ENCODE results near the gene SLC17A8.

SLC17A8 gene

DNA sequence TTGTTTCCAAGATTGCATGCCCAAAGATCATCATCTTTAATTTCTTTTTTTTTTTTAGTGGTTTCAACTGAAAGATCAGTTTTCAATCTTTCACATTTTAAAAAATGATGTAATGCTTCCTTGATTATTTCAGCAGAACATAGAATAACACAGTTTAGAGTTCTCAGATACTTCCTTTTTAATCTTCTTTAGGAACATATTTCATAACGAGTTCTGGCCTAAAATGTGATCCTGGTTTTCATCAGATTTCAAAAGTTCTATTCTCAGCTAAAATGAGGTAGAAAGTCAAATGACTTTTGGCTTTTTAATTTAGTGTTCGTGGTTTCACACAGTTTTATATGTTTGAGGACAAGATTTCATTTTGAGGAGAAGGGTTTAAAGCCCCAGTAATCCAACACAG, 76.8 kb downstream of the SLC17A8 start:
- peak; percentile 3 for DNase-seq

GRCh38 chr12:100434177-100434576, 77.3 kb downstream of the SLC17A8 start:
- DNase-seq: no peak

GRCh38 chr12:100435957-100436356, 79.1 kb downstream of the SLC17A8 start:
- no peak for DNase-seq

- no peak for DNase-seq
Observed at GRCh38 chr12:100437038-100437841, 80.4 kb downstream of the SLC17A8 start.

DNA sequence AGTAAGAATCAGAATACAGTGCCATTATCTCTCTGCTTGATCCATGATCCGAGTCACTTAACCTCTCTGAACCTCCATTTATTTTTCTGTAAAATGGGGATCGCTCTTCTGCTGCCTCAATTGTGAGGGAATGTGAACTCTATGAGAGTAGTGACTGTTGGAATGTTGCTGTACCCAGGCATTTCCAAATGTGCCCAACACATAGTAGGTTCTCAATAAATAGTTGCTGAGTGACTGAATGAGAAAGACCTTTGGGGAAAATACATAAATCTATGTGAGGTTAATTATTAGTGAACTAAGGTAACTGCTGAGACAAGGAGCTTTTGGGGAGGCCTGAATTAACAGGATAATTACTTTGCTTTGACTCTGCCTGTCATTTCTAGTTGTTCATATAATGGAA, 82.9 kb downstream of the SLC17A8 start:
- DNase-seq: no peak

- DNase-seq: no peak
Observed at GRCh38 chr12:100442403-100442802, 85.5 kb downstream of the SLC17A8 start.

DNA sequence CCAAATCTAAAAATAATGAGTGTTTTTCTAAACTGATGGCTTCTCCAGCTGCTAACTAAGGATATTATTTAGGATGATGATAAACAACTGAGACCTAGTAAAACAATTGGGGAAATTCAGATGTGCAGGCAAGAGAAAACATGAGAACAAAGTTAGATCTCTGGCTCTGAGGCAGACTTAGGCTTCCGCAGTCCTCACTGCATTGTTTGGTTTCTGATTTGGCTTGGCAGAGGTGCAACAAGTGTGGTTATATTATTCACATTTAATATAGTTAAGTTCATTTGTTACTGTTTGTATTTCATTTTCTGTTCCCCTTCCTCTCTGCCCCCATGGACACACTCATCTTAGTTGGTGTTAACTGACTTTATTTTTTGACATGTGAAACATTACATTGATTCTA, 86.6 kb downstream of the SLC17A8 start:
- DNase-seq: peak; percentile 0

DNA sequence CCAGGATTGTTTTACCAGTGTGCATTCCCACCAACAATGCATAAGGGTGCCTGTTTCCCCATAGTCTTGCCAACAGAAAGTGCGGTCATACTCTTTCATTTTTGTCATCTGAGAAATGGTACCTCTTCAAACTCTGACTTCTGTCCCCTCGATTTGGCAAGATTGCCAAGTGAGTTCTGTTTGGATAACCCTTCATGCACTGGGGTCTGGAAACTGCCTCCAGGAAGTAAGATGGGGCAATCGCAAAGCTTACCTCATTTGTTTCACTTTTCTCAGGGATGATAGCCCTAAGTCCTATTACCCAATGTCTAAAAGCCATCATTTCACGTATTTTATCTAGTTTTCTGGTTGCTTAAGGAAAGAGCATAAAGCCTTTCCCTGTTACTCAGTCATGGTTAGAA, 88.2 kb downstream of the SLC17A8 start:
- DNase-seq: peak; percentile 19

DNA sequence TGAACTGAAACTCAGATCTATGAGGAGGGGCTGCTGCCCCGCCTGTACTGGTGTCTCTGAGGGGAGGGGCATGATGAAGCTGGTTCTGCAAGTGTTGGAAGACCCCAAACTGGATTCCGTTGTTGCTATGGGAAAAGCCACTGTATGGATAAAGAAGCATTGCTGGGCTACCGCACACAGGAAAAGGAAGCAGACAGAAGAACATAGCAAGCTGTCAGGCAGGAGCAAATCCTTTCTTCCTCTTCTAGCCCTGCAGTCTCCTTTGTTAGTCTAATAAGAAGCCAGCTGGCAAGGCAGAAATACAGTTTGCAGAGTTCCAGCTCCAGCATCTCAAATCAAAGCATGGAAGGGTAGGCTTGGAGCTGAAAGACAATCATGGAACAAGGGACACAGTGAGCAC, 90.5 kb downstream of the SLC17A8 start:
- DNase-seq: no peak

- no peak for DNase-seq
Observed at GRCh38 chr12:100448656-100449055, 91.8 kb downstream of the SLC17A8 start.

DNA sequence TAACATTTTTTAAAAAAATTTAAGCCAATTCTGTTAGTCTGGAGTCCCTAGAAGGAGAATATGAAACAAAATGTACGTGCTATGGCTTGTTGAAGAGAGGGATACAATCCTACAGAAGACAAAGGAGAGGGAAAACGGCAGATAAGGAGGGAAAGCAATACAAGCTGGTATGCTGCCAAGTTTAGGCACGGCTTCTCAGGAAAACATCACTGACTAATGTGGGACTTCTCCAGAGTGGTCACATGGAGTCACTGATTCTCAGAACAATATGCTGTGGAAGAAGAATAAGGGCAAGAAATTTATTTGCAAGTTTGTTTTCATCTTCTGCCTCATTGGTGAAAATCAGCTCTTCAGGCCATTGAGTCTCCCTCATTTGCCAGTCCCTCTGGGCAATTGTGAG, 93.9 kb downstream of the SLC17A8 start:
- no peak for DNase-seq

DNA sequence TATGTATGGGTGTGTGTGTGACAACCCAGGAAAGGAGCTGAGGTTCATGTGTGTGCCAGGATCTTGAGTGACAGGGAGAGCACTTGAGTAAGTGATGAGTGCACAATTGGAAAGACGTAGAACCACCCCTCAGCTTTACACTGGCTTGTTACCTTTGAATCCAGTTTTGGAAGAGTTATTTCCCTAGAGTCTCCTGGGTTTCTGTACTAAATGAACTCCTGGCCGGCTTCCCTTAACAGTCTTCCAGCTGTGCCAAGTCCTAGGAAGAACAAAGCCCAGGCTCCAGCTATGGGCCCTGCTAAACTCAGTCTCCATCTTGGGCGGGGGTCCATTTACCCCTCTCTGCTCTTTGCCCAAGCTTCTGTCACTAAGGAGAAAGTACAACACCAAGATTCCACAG, 97.1 kb downstream of the SLC17A8 start:
- DNase-seq: no peak

DNA sequence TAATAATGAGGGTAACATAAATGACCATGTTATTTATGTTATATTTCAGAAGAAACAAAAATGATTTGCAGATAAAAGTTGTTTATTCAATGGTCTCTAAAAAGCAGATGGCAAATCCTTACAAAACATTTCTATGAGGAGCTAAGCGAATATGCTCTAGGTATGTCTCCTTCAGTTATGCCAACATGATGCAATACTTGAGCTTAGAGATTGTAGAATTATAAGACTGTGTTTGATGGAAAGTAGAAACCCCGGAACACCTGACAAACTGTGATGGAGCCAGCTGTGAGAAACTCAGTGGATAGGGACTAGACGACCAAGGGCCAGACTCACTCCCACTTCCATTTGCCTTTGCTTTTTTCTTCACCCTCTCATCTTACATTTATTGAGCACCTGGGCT, 99.0 kb downstream of the SLC17A8 start:
- DNase-seq: no peak

DNA sequence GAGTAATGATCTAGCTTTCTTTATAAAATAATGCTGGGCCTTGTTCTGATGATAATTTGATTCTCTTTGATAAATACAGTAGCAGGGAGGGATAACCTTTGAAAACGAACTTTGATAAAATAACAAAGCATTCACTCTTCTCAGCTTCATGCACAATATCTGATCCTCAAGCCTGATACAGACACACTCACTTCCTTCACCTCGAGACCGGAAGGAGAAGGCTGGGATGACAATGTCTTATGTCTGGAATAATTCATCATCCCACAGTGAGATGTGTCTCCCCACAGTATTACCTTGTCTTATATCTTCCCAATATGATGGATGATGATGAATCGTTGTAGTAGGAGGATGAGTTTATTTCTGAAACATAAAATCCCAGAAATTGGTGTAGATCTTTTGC, 101.3 kb downstream of the SLC17A8 start:
- DNase-seq: no peak

DNA sequence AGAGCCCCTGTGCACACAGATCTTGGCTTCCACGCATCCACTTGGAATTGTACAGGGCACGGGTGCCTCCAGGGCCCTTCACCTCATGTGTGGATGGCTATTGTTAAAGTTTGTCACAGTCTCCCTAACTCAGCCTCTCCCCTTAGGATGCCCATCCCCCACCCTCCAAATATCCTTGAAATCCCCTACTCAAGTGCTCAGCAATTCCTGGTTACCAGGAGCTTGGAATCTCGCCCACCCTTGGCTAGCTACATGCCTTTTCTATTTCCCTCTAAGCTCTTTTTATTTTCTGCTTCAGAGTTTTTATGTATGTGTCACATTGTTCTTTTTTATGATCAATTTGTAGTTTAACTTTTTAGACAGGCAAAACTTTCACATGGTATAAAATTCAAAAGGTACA, 103.8 kb downstream of the SLC17A8 start:
- DNase-seq: no peak

- DNase-seq: no peak
Observed at GRCh38 chr12:100461330-100461973, 104.6 kb downstream of the SLC17A8 start.

GRCh38 chr12:100463661-100464060, 106.8 kb downstream of the SLC17A8 start:
- DNase-seq: no peak

GRCh38 chr12:100464529-100464928, 107.7 kb downstream of the SLC17A8 start:
- DNase-seq: no peak

DNA sequence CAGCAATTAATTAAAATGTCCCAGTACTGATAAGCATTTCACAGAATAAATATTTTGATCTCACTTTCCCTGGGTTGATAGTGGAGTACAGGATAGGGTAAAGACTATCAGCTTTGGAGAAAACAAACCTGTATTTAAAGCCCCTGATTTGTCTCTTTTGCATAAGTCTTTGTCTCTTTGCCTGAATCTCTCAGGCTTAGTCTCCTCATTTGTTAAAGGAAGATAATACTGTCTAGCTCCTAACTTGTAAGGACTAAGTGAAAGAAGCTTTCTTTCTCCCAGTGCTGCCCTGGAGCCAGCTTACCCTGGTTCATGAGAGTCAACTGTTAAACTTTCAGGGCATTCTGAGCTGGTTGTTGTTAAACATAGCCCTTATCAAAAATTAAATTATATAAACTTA, 111.3 kb downstream of the SLC17A8 start:
- no peak for DNase-seq

All from suppressor macrophage treated with lipopolysaccharide for 4 hours (primary cell).